ENCODE measurements around the gene KIF5A. TPM values are rescaled to one million over a fixed set of nuclear protein-coding genes. Genes with fewer than 3 reads are reported as not detected.

The KIF5A gene
- total and polyA plus RNA-seq, 5 donors from 2014 or later, result 0.05 to 0.72 (median 0.06) TPM; not detected in 2

DNA sequence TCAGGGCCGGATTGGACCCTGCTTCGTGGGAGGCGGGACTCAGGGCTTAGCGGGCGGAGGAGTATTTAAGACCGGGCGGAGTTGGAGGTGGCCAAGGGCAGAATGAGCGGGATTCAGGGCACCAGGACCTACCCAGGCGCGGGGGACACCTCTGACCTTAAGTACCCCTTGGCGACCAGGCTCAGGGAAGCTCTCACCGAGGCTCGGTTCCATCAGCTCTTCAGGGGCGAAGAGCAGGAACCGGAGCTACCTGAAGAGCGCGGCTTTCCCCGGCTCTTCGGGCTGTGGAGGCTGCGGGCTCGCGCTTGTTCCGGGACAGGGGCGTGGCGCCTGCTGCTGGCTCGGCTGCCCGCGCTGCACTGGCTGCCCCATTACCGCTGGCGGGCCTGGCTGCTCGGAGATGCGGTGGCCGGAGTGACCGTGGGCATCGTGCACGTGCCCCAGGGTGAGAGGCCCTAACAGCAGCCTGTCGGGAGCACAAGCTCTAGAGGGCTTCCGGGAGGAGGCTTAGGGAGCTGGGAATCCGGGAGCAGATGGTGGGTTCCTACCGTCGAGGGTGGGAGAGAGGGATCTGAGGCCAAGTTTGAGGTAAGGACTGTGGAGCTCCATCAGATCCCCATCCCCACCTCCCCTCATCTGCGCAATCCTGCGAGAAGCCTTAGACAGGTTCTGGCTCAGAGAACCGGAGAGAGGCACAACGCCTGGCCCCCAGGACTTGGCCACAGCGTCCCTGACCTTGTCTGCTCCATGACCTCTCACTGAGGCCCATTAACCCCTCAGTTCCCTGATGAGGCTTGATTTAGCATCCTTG is 69.8 kb downstream of the KIF5A start:
- H3K9me3 Mint-ChIP-seq, result peaks cover 0 to 6% (median 0%) of the 10 kb centered on the region in 7 donors
- no peak overlapping the region for H3K27ac Mint-ChIP-seq
- Histone ChIP-seq H3K9me3 (ENCODE audit: control insufficient read depth in 2 of 2, low read length in 2 of 2) (no peaks in the 10 kb centered on the region), H3K27ac (ENCODE audit: insufficient read depth, low read length, poor library complexity, severe bottlenecking) (no peak overlapping the region), H3K4me3 (ENCODE audit: low read depth, low read length) (no peak overlapping the region), H3K36me3 (ENCODE audit: control insufficient read depth, insufficient read depth, low read length) (no peaks in the 10 kb centered on the region), H3K27me3 (ENCODE audit: control insufficient read depth, insufficient read depth, low read length) (peaks cover 42% of the 10 kb centered on the region), H3K4me1 (ENCODE audit: control insufficient read depth, insufficient read depth, low read length, poor library complexity, severe bottlenecking) (peaks cover 26% of the 10 kb centered on the region)
- DNase-seq (no peak), ATAC-seq (ENCODE audit: low read depth in 2 of 2) (no peak)
- H3K4me3 Mint-ChIP-seq, result peak overlapping the region; percentile 61 to 86 (median 62)
- H3K4me1 Mint-ChIP-seq, result peaks cover 0 to 34% (median 22%) of the 10 kb centered on the region in 4 donors
- no peaks in the 10 kb centered on the region for H3K36me3 Mint-ChIP-seq
- H3K27me3 Mint-ChIP-seq, result peaks cover 99% of the 10 kb centered on the region

DNA sequence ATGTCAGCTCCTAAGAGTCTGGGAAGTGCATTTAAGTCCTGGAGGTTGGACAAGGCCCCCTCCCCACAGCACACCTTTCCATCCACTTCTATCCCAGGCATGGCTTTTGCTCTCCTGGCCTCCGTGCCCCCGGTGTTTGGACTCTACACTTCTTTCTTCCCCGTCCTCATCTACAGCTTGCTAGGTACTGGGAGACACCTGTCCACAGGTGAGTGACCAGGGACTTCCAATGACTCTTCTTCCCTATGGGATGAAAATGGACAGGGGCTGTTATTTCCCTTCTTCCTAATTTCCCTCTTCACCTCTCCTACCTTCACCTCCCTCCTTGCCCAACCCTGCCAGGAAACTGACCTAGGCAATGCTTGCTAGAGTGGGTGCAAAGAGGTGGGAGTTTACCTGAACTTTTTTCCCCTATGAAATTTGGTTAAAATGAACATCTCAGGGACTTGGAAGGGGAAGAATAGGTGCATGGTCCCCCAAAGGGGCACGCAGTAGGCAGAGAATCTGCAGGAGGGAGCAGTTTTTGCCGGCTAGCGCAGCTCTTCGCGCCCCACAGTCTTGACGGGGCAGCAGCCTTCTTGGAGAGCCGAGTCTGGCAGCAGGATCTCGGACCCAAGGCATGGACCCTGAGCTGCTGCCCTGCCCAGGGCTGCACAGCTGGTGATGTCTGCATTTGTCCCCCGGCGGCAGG is 70.5 kb downstream of the KIF5A start:
- Mint-ChIP-seq H3K4me1 (peaks cover 0 to 34% (median 22%) of the 10 kb centered on the region in 4 donors), H3K27ac (no peak overlapping the region), H3K4me3 (peak overlapping the region; percentile 14 to 86 (median 70)), H3K9me3 (peaks cover 0 to 6% (median 0%) of the 10 kb centered on the region in 7 donors), H3K27me3 (peaks cover 99% of the 10 kb centered on the region), H3K36me3 (no peaks in the 10 kb centered on the region)
- no peak overlapping the region for H3K27ac ChIP-seq (ENCODE audit: insufficient read depth, low read length, poor library complexity, severe bottlenecking)
- no peaks in the 10 kb centered on the region for H3K36me3 ChIP-seq (ENCODE audit: control insufficient read depth, insufficient read depth, low read length)
- ATAC-seq (ENCODE audit: low read depth in 2 of 2) (no peak), DNase-seq (no peak)
- peaks cover 26% of the 10 kb centered on the region for H3K4me1 ChIP-seq (ENCODE audit: control insufficient read depth, insufficient read depth, low read length, poor library complexity, severe bottlenecking)
- peaks cover 49% of the 10 kb centered on the region for H3K27me3 ChIP-seq (ENCODE audit: control insufficient read depth, insufficient read depth, low read length)
- H3K9me3 ChIP-seq (ENCODE audit: control insufficient read depth in 2 of 2, low read length in 2 of 2), result no peaks in the 10 kb centered on the region
- no peak overlapping the region for H3K4me3 ChIP-seq (ENCODE audit: low read depth, low read length)

- ATAC-seq (ENCODE audit: low read depth in 2 of 2) (no peak), DNase-seq (no peak)
- Mint-ChIP-seq H3K36me3 (no peaks in the 10 kb centered on the region), H3K4me3 (peak overlapping the region; percentile 14 to 86 (median 72)), H3K9me3 (peaks cover 0 to 8% (median 0%) of the 10 kb centered on the region in 7 donors), H3K4me1 (peaks cover 0 to 34% (median 22%) of the 10 kb centered on the region in 4 donors), H3K27ac (peak overlapping the region in 1 of 3 donors; percentile 57), H3K27me3 (peaks cover 100% of the 10 kb centered on the region)
- peaks cover 26% of the 10 kb centered on the region for H3K4me1 ChIP-seq (ENCODE audit: control insufficient read depth, insufficient read depth, low read length, poor library complexity, severe bottlenecking)
- H3K36me3 ChIP-seq (ENCODE audit: control insufficient read depth, insufficient read depth, low read length), result no peaks in the 10 kb centered on the region
- H3K27me3 ChIP-seq (ENCODE audit: control insufficient read depth, insufficient read depth, low read length), result peaks cover 49% of the 10 kb centered on the region
- no peaks in the 10 kb centered on the region for H3K9me3 ChIP-seq (ENCODE audit: control insufficient read depth in 2 of 2, low read length in 2 of 2)
- no peak overlapping the region for H3K27ac ChIP-seq (ENCODE audit: insufficient read depth, low read length, poor library complexity, severe bottlenecking)
- no peak overlapping the region for H3K4me3 ChIP-seq (ENCODE audit: low read depth, low read length)
These were observed 71.2 kb downstream of the KIF5A start for GRCh38 chr12:57620936-57621496.

DNA sequence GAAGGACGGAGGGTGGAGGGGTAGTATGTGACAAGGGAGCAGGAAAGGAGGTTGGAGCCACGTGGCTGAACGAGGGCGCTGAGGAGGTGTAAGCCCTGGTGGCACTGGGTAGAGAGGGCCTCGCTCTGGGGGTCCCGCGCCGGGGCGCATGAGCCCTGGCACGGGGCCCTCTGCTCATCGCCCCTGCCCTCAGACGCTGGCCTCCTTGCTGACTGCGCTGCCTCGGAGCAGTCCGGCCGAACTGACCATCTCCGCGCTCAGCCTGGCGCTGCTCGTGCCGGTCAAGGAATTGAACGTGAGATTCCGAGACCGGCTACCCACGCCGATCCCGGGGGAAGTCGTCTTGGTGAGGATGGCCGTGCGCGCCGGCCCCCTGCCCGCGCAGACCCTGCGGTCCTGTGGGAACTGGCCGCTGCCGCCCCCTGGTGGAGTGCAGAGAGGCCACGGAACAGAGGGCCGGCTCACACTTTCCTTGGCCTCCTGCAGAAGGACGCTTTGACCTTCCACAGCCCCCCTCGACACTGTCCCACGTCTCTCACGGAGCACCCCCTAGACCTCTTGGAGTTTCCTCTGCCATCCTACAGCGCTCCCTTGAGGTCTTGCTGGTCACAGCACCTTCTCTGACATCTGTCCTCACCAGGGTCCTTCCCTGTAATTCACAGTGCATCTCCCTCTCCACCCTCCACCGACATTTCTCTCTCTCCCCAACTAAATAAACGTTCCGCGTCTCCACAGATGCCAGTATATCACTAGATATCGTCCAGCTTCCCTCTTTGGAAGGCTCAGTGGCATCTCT is 71.9 kb downstream of the KIF5A start:
- Histone ChIP-seq H3K4me1 (ENCODE audit: control insufficient read depth, insufficient read depth, low read length, poor library complexity, severe bottlenecking) (peaks cover 26% of the 10 kb centered on the region), H3K9me3 (ENCODE audit: control insufficient read depth in 2 of 2, low read length in 2 of 2) (no peaks in the 10 kb centered on the region), H3K36me3 (ENCODE audit: control insufficient read depth, insufficient read depth, low read length) (no peaks in the 10 kb centered on the region), H3K4me3 (ENCODE audit: low read depth, low read length) (no peak overlapping the region), H3K27ac (ENCODE audit: insufficient read depth, low read length, poor library complexity, severe bottlenecking) (no peak overlapping the region), H3K27me3 (ENCODE audit: control insufficient read depth, insufficient read depth, low read length) (peaks cover 53% of the 10 kb centered on the region)
- Mint-ChIP-seq H3K4me3 (peak overlapping the region; percentile 20 to 86 (median 72)), H3K9me3 (peaks cover 0 to 8% (median 0%) of the 10 kb centered on the region in 7 donors), H3K27ac (no peak overlapping the region), H3K36me3 (no peaks in the 10 kb centered on the region), H3K27me3 (peaks cover 100% of the 10 kb centered on the region), H3K4me1 (peaks cover 0 to 34% (median 22%) of the 10 kb centered on the region in 4 donors)
- DNase-seq (peak in 2 of 3 donors; percentile 43 to 51), ATAC-seq (ENCODE audit: low read depth in 2 of 2) (peak; percentile 65 to 66)

DNA sequence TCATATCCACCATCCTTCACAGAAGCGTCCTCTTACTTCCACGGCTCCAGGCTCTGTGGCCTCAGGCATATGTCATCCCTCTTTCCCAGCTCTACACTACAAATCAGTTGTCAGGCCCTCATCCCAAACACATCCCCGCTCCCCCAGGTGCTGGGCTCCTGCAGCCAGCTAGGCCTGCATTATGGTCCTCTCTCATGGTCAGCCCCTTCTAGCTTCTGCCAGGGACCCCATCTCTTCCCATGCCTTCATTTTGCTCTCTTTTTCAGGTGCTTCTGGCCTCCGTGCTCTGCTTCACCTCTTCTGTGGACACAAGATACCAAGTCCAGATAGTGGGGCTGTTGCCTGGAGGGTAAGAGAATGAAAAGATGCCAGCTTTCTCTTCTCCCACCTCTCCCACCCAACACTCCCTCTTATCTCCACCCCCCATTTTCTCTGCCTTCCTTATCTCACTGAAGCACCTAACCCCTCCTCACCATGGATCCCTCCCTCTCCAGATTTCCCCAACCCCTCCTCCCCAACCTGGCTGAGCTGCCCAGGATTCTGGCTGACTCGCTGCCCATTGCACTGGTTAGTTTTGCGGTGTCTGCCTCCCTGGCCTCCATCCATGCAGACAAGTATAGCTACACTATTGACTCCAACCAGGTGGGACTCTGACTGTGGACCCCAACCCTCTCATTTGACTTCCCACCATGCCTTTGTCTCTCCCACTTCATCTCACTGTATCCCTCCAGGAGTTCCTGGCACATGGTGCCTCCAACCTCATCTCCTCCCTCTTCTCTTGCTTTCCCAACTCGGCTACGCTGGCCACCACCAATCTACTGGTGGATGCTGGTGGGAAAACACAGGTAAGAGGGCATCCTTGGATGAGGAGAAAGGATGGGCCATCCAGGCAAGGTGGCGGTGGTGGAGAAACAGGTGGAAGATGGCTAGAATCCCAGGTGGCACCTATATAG is 72.7 kb downstream of the KIF5A start:
- peaks cover 97% of the 10 kb centered on the region for H3K27me3 Mint-ChIP-seq
- no peaks in the 10 kb centered on the region for H3K36me3 Mint-ChIP-seq
- DNase-seq (no peak), ATAC-seq (ENCODE audit: low read depth in 2 of 2) (no peak)
- Histone ChIP-seq H3K9me3 (ENCODE audit: control insufficient read depth in 2 of 2, low read length in 2 of 2) (no peaks in the 10 kb centered on the region), H3K4me3 (ENCODE audit: low read depth, low read length) (no peak overlapping the region), H3K36me3 (ENCODE audit: control insufficient read depth, insufficient read depth, low read length) (no peaks in the 10 kb centered on the region), H3K27ac (ENCODE audit: insufficient read depth, low read length, poor library complexity, severe bottlenecking) (no peak overlapping the region), H3K27me3 (ENCODE audit: control insufficient read depth, insufficient read depth, low read length) (peaks cover 54% of the 10 kb centered on the region), H3K4me1 (ENCODE audit: control insufficient read depth, insufficient read depth, low read length, poor library complexity, severe bottlenecking) (peaks cover 30% of the 10 kb centered on the region)
- no peak overlapping the region for H3K27ac Mint-ChIP-seq
- peaks cover 0 to 37% (median 24%) of the 10 kb centered on the region in 4 donors for H3K4me1 Mint-ChIP-seq
- H3K4me3 Mint-ChIP-seq, result peak overlapping the region in 3 of 4 donors; percentile 20 to 86 (median 80)
- peaks cover 0 to 8% (median 0%) of the 10 kb centered on the region in 7 donors for H3K9me3 Mint-ChIP-seq

DNA sequence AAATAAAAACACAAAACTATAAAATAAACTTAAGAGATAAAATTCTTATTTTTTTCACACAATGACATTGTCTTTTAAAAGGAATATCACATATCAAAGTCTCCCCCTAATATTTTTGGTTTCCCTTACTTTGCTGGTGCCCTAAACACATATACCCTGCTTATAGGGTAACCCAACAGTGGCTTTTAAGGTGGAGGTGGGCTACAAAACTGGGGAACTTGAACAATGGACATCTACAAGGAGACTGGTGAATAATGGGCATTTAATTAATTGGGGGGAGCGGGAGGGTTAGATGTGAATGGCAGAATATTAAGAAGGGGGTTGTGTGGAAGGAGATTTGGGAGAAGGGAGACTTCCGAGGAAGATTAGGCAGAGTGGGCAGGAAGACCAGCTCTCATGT is 73.5 kb downstream of the KIF5A start:
- H3K4me1 ChIP-seq (ENCODE audit: control insufficient read depth, insufficient read depth, low read length, poor library complexity, severe bottlenecking), result peaks cover 36% of the 10 kb centered on the region
- Mint-ChIP-seq H3K4me3 (no peak overlapping the region), H3K27ac (no peak overlapping the region)

More for the DNA sequence above, 73.5 kb downstream of the KIF5A start:
- Mint-ChIP-seq H3K27me3 (peaks cover 97% of the 10 kb centered on the region), H3K36me3 (no peaks in the 10 kb centered on the region), H3K4me1 (peaks cover 0 to 40% (median 23%) of the 10 kb centered on the region in 4 donors), H3K9me3 (peaks cover 0 to 8% (median 0%) of the 10 kb centered on the region in 7 donors)
- peaks cover 51% of the 10 kb centered on the region for H3K27me3 ChIP-seq (ENCODE audit: control insufficient read depth, insufficient read depth, low read length)
- ATAC-seq (ENCODE audit: low read depth in 2 of 2), result no peak
- H3K36me3 ChIP-seq (ENCODE audit: control insufficient read depth, insufficient read depth, low read length), result no peaks in the 10 kb centered on the region
- DNase-seq, result no peak
- H3K9me3 ChIP-seq (ENCODE audit: control insufficient read depth in 2 of 2, low read length in 2 of 2), result no peaks in the 10 kb centered on the region
- H3K27ac ChIP-seq (ENCODE audit: insufficient read depth, low read length, poor library complexity, severe bottlenecking), result no peak overlapping the region
- no peak overlapping the region for H3K4me3 ChIP-seq (ENCODE audit: low read depth, low read length)
